KOPT-K1 (cell line): ENCODE measurements around the gene MTCL1.

Experiments
- H3K27ac ChIP-seq: fragments of 200-600 bp; sonication (generic); 2 replicates; pipeline ENCODE4 v1.5.1; 2016; ENCODE audit warnings: antibody characterized with exemption, mild to moderate bottlenecking, low read depth, low read length; ENCODE audit not compliant: poor library complexity, severe bottlenecking
- H3K36me3 ChIP-seq: fragments of 200-600 bp; sonication (generic); 2 replicates; pipeline ENCODE4 v1.5.1; 2017; ENCODE audit warnings: antibody characterized with exemption, mild to moderate bottlenecking, low read length, moderate library complexity; ENCODE audit not compliant: insufficient read depth
- H3K9me3 ChIP-seq: fragments of 200-600 bp; sonication (generic); 2 replicates; pipeline ENCODE4 v1.5.1; 2017; ENCODE audit warnings: antibody characterized with exemption, low read length, mild to moderate bottlenecking; ENCODE audit not compliant: insufficient read depth, poor library complexity, severe bottlenecking

Gene MTCL1

DNA sequence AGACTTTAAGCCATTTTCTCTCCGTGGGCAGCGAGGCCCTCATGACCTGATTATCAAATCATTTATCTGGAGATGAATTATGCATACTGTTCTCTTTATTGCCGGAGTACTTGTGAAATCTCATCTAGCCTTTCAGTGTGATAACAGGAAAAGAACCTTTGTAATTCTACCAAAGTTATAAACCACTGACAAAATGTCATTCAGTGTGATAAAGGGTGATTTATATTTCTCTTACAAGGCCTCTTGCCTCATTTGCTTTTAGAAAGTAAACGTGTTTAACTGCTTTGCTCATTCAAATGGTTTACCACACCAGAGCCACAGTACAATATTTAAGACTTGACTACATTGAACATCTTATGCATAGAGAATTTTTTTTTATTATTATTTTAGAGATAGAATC lies 13.8 kb downstream of the MTCL1 start:
- Histone ChIP-seq H3K9me3 (no peaks in the 10 kb centered on the region), H3K36me3 (no peaks in the 10 kb centered on the region), H3K27ac (no peak overlapping the region)

DNA sequence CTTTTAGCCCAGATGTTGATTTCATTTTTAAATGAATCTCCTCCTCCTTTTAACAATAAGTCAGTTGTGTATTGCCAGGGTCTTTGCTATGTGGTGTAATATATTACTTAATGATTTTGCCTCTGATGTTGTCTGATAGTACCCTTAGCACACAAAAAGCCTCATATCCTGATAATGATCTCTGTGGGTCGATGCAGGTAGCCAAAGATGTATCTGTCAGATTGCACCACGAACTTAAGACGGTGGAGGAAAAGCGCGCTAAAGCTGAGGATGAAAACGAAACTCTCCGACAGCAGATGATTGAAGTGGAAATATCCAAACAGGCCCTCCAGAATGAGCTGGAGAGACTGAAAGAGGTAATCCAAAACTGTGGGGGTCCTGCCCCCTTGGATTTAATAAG lies 14.8 kb downstream of the MTCL1 start:
- Histone ChIP-seq H3K27ac (no peak overlapping the region), H3K36me3 (no peaks in the 10 kb centered on the region), H3K9me3 (no peaks in the 10 kb centered on the region)

GRCh38 chr18:8721094-8721669 lies 15.8 kb downstream of the MTCL1 start:
- H3K36me3 ChIP-seq = no peaks in the 10 kb centered on the region
- H3K9me3 ChIP-seq = no peaks in the 10 kb centered on the region
- H3K27ac ChIP-seq = no peak overlapping the region

DNA sequence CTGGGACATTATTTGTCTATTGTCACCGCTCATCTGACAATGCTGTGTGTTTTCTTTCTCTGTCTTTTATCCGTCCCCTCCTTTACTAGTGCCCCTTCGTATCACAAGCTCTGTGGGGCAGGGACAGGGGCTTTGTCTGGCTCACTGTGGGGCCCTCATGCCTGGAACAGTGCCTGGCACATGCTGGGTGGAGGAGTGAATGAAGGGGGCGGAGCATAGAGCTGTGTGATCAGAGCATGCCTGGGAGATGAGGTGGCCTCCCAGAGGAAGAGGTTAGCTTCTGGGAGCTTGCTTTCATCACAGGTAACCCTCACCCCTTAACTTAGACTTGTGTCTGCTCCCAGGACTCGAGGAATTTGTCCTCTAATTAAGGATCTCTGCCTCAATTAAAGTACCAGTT lies 16.4 kb downstream of the MTCL1 start:
- H3K36me3 ChIP-seq = no peaks in the 10 kb centered on the region
- no peak overlapping the region for H3K27ac ChIP-seq
- no peaks in the 10 kb centered on the region for H3K9me3 ChIP-seq

- no peaks in the 10 kb centered on the region for H3K36me3 ChIP-seq
- H3K27ac ChIP-seq = no peak overlapping the region
- no peaks in the 10 kb centered on the region for H3K9me3 ChIP-seq
These were observed 17.8 kb downstream of the MTCL1 start for GRCh38 chr18:8722946-8723820.

DNA sequence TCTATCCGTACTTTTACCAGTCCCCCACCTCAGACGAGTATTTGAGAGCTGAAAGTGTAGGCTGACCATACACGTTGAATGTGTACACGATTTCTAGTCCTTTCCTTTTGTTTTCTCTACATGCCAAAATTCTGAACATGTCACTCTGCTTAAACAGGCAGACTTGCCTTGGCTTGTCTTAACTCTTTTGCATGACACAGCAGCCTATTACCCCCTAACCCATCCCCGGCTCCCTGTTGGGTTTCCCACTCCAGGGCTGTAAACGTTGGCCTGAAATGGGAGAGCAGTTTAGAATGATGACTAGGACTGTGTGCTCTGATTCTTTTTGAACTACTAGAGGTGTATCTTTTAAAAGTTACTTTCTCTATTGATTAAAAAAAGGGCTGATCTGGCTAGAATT lies 19.1 kb downstream of the MTCL1 start:
- Histone ChIP-seq H3K27ac (no peak overlapping the region), H3K36me3 (no peaks in the 10 kb centered on the region)

DNA sequence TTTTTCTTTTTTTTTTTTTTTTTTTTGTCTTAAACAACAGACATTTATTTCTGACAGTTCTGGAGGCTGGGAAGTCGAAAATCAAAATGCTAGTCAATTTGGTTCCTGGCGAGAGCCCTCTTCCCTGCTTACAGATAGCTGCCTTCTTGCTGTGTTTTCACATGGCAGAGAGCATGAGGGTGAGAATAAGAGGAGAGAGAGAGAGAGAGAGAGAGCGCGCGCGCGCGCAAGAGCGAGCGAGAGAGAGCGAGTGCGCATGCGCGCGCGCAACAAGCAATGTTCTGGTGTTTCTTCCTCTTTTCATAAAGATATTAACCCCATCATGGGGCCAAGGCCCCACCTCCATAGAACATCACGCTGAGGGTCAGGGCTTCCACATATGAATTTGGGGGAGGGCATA lies 20.9 kb downstream of the MTCL1 start:
- H3K9me3 ChIP-seq = no peaks in the 10 kb centered on the region
- H3K27ac ChIP-seq = no peak overlapping the region
- no peaks in the 10 kb centered on the region for H3K36me3 ChIP-seq

More for the DNA sequence above, 19.1 kb downstream of the MTCL1 start:
- H3K9me3 ChIP-seq = no peaks in the 10 kb centered on the region

DNA sequence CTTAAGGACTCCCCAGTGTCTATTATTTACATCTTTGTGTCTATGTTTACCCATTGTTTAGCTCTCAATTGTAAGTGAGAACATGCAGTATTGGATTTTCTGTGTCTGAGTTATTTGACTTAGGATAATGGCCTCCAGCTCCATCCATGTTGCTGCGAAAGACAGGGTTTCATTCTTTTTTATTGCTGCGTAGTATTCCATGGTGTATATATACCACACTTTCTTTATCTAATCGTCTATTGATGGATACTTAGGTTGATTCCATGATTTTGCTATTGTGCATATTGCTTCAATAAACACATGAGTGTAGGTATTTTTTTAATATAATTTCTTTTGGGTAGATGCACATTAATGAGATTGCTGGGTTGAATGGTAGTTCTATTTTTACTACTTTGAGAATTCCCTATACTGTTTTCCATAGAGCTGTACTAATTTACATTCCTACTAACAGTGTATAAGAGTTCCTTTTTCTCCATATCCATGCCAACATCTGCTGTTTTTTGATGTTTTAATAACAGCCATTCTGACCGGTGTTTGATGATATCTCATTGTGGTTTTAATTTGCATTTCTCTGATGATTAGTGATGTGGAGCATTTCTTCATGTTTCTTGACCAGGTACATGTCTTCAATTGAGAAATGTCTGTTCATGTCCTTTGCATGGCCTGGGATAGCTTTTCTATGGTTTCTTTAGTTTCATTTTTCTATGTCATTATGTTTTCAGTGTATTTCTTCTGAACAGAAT lies 21.8 kb downstream of the MTCL1 start:
- no peak overlapping the region for H3K27ac ChIP-seq
- H3K9me3 ChIP-seq = no peaks in the 10 kb centered on the region
- H3K36me3 ChIP-seq = no peaks in the 10 kb centered on the region

DNA sequence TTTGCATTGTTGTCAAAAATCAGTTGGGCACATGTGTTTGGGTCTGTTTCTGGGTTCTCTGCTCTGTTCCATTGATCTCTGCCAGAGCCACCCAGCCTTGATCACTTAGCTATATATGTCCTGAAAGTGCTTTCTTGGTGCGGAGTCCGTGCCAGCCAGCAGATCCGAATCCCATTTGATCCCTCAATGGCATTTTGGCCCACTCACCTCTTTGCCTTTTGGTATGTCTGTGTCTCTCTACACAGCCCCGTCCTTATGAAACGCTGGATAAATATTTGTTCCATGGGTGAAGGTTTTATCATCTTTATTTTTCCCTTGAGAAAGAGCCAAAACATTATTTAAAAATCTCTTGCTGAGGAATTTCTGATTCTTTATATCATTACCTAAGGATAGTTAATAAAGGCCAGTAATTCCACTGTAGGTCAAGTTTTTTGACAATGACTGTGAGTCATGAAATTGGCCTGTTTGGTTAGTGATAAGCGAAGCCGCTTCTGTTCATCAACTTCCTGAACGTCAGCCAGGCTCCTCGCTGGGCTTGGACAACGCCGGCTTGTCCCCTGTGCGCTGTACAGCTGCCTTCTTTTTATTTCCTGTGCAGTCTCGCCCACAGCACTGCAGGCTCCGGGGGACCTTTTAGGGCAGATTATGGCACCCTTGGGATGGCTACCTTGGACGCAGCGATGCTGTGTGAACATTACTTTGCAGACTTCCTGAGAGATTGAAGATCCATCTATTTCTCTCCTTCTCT lies 24.9 kb downstream of the MTCL1 start:
- Histone ChIP-seq H3K27ac (no peak overlapping the region), H3K36me3 (no peaks in the 10 kb centered on the region)

GRCh38 chr18:8732442-8733360 lies 27.3 kb downstream of the MTCL1 start:
- no peaks in the 10 kb centered on the region for H3K36me3 ChIP-seq
- H3K9me3 ChIP-seq = no peaks in the 10 kb centered on the region
- no peak overlapping the region for H3K27ac ChIP-seq

More for the DNA sequence above, 24.9 kb downstream of the MTCL1 start:
- H3K9me3 ChIP-seq = no peaks in the 10 kb centered on the region

- Histone ChIP-seq H3K36me3 (no peaks in the 10 kb centered on the region), H3K9me3 (no peaks in the 10 kb centered on the region), H3K27ac (no peak overlapping the region)
These were observed 29.1 kb downstream of the MTCL1 start for GRCh38 chr18:8734496-8734895.

DNA sequence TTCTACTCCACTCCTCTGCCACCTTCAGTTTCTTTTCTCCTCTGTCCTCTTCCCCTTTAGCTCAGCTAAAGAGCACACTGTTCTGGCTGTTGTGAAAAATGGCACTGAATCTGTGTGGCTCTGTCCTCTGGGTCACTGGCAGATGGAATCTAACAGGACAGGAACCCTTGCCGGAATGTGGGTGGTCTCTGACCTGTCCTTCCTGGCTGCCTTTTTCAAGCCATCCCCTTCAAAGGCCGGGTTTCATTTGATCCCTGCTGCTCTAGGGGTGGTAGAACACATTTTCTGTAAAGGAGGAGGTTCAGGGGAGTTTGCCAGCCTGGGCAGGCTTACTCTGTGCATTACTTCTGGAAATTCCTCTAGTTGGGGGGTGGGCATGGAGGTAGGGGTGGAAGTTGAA lies 29.9 kb downstream of the MTCL1 start:
- no peak overlapping the region for H3K27ac ChIP-seq
- no peaks in the 10 kb centered on the region for H3K9me3 ChIP-seq
- H3K36me3 ChIP-seq = no peaks in the 10 kb centered on the region

DNA sequence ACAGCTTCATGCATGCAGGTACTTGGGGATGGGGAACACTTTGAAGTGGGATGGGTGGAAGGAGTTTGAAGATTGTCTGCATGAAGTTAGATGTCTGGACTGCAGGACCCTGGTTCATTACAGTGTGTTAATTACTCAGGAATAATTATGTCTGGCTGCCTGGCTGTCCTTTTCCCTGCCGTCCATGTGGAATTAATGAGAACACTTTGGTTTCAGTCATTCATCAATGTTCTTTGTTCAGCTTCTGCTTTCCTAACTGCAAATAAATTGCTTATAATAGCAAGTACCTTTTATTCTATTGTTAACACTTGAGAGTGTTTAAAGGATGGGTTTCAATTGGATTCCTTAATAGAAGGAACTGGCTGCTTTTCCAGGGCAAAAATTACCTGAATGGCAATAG lies 35.8 kb downstream of the MTCL1 start:
- no peak overlapping the region for H3K27ac ChIP-seq
- peaks cover 17% of the 10 kb centered on the region for H3K9me3 ChIP-seq
- H3K36me3 ChIP-seq = no peaks in the 10 kb centered on the region

GRCh38 chr18:8741532-8741931 lies 36.2 kb downstream of the MTCL1 start:
- Histone ChIP-seq H3K9me3 (peaks cover 17% of the 10 kb centered on the region), H3K27ac (no peak overlapping the region), H3K36me3 (no peaks in the 10 kb centered on the region)
